Neural progenitor cell (in vitro differentiated cells): ENCODE results near the gene ANKRD42.

ENCODE experiments used
- EZH2phosphoT487 ChIP-seq: fragments of 200-600 bp; sonication (generic); IDR thresholded peaks from 2 replicates; pipeline ENCODE4 v1.6.1; 2017; ENCODE audit warnings: antibody characterized with exemption
- TF ChIP-seq, protein P1 (sequence below): fragments of 200-600 bp; sonication (generic); IDR thresholded peaks from 2 replicates; pipeline ENCODE4 v1.5.1; 2017; ENCODE audit warnings: antibody characterized with exemption, mild to moderate bottlenecking

- TF ChIP-seq, protein P1, sequence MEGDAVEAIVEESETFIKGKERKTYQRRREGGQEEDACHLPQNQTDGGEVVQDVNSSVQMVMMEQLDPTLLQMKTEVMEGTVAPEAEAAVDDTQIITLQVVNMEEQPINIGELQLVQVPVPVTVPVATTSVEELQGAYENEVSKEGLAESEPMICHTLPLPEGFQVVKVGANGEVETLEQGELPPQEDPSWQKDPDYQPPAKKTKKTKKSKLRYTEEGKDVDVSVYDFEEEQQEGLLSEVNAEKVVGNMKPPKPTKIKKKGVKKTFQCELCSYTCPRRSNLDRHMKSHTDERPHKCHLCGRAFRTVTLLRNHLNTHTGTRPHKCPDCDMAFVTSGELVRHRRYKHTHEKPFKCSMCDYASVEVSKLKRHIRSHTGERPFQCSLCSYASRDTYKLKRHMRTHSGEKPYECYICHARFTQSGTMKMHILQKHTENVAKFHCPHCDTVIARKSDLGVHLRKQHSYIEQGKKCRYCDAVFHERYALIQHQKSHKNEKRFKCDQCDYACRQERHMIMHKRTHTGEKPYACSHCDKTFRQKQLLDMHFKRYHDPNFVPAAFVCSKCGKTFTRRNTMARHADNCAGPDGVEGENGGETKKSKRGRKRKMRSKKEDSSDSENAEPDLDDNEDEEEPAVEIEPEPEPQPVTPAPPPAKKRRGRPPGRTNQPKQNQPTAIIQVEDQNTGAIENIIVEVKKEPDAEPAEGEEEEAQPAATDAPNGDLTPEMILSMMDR, result no peak
- no peak for TF ChIP-seq EZH2phosphoT487
Measured at GRCh38 chr11:83272627-83273026, 79.1 kb downstream of the ANKRD42 start.
